NCI-H2171 (cell line): ENCODE measurements around the gene MS4A15.

Experiments used
- DNase-seq: peaks from one replicate; lab custom pipeline; 2025; lab: John Stamatoyannopoulos, UW

The MS4A15 gene

DNA sequence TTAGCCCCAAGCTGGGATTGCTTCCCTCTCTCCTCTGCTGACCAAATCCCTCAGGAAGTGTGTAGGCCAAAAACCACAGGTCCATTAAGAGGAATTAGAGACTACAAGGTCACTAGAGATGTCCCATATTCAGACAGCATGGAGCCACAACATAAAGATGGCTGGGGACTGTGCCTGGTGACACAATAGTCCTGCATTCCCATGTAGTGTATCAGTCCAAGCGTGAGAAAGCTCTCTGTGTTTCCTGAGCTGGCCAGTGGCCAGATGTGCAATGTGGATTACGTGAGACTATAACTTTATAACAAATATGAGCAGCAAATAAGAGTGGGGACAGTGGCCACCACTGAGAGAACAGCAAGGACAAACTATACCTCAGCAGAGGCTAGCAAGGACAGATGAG lies 20.9 kb downstream of the MS4A15 start:
- no peak for DNase-seq

DNA sequence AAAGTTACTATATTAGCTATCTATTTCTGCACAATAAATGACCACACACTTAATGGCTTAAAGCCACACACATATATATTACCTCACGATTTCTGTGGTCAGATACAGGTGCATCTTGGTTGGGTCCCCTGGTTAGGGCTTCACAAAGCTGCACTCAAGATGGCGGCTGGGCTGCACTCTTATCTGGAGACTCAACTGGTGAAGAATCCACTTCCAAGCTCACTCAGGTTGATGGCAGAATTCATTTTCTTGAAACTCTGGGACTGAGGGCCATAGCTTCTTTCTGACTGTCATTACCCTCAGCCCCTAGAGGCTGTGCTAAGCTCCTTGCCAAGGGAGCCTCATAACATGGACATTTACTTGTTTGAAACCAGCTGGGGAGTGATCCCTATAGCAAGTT lies 23.4 kb downstream of the MS4A15 start:
- DNase-seq = no peak

DNA sequence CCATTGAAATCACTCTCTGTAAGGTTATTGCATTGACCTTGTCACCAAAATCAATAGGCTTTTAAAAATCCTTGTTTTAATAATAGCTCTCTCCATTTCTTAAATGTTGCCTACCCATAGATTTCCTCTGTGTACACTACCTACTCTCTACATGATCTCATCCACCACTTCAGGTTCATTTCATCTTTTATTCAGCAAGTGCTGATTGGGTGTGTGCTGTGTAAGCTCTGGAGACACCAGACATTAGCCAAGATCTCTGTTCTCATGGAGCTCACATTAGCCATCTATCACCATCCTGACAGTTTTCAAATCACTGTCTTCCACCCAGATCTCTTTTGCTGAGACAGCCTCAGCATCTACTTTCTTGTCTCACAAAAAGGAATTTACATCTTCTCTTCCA lies 24.1 kb downstream of the MS4A15 start:
- DNase-seq = no peak

DNA sequence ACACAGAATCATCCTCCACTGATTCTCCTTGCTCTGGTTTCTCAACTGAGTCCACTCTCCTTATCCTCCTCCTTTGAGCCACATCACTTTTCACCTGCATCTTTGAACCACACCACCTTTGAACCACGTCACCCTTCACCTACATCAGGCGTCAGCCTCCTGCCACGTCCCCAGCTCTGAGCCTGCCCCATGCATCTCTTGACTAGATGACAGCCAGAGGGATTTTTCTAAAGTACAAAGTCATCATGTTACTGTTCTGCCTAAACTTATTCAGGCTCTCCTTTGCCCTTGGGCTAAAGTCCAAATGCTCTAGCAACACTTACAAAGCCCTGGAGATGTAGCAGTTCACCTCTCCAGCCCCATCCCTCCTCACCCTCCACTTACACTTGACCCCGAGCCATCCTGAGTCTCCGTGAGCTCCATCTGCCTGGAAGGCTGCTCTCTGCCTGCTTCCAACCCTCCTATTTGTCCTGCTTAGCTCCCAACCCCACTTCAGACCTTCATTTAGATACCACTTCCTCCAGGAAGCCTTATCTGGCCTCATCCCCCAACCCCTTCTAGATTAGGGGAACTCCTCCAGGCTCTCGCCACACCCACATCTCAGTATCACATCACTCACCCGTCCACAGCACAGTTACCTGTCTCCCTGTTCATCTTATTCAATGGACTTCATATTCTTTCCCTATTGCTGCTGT lies 24.8 kb downstream of the MS4A15 start:
- DNase-seq = no peak

DNA sequence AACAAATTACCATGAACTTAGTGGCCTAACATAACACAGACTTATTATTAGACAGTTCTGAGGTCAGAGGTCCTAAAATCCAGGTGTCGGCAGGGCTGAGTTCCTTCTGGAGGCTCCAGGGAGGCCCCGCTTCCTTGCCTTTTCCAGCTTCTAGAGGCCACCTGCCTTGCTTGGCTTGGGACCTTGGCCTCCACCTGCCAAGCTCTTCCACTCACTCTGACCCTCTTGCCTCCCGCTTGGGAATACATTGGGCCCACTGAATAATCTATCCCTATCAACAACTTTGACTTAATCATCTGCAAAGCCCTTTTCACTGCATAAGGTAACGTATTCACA lies 25.3 kb downstream of the MS4A15 start:
- no peak for DNase-seq

DNA sequence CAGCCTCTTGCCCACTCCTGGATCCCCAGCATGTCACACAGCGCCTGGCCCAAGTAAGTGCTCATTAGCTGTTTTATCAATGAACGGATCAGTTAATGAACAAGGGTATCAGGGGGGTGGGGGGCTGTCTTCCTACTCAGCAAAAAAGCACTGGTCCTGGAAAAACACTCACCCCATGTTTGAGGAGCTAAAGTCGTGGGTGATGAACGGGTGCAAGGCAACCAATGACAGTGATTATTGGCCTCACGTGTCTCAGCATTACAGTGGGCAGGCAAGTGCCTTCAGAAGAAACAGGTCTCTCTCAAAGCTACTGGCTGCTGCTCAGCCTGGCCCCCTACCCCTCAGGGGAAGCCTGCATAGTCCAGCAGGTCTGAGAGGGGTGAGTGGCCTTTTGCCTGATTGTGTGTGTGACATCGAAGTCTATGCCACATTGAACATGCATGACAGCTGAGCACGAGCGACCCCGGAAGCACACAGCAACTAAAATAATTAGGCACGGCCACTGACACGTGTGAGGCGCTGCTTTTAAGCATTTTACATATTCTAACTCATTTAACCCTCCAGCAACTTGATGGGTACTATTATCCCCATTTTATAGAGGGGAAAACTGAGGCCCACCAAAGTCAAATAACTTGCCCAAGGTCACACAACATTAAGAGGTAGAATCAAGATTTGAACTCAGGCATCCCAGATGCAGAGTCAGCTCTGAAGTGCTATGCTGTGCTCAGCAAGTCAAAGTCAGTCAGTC lies 25.9 kb downstream of the MS4A15 start:
- no peak for DNase-seq

DNA sequence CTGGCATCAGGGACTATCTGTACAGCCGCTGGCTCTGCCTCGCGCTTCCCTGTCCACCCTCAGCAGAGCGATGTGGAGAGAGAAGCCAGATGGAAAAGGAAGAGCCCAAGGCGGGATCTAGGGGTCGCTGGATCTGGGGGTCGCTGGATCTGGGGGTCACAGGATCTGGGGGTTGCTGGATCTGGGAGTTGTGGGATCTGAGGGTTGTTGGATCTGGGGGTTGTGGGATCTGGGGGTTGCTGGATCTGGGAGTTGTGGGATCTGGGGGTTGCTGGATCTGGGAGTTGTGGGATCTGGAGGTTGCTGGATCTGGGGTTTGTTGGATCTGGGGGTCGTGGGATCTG lies 26.4 kb downstream of the MS4A15 start:
- DNase-seq = no peak

DNA sequence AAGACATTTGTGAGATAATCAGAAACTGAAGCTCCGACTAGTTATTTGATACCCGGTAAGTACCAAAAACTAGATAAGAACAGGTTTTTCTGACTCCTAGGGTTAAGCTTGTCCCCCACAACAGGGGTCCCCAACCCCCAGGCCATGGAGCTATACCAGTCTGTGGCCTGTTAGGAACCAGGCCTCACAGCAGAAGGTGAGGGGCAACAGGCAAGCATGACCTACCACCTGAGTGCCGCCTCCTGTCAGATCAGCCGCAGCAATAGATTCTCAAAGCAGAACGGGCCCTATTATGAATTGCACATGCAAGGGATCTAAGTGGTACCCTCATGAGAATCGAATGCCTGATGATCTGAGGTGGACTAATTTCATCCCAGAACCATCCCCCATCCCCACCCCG lies 27.2 kb downstream of the MS4A15 start:
- DNase-seq = no peak

DNA sequence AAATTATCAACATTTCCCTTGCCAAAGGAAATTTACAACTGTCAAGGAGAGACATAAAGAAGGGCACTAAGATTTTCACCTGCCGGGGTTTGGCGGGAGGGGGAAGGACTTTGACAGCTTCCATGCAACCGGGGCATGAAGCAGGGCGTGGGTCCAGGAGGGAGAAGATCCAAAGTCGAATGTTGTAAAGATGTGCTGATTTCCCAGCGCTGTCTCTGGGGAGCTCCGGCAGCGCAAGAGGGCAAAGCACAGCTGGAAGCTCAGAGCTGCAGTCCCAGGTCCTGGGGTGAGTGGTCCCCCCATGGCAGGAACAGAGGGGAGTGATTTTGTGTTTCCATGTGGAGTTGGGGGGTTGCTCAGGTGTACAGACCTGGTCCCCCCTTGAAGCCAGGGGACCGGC lies 28.5 kb downstream of the MS4A15 start, which contains the start of gene MS4A10:
Gene MS4A10, plus strand, starts transcription at position 198 of the 400 bp plus-strand sequence. CDS start 5,003 bp downstream, outside the sequence.
- no peak for DNase-seq

DNA sequence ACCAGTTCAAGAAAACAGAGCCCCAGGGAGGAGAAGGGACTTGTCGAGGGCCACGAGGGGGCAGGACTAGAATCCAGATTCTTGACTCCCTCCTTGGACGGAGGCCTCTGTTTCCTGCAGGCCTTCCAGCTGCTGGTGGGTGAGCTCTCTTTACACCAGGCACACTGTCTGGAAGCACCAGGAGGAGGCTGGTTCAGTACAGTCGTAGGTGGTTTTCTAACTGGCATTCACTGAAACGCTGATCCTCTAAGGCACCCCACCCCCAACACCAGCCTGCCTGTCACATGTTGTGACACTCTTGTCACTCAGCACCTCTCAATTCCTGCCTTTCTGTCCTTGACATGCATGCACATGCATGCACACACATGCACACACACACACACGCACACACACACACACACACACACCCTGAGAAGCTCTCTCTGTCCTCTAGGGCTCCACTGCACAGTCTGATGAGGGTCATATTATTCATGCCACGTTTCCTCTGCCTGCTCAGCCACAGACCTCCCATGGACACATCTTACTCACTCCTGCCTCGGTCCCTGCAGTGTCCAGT lies 29.2 kb downstream of the MS4A15 start:
- DNase-seq = peak; percentile 19

DNA sequence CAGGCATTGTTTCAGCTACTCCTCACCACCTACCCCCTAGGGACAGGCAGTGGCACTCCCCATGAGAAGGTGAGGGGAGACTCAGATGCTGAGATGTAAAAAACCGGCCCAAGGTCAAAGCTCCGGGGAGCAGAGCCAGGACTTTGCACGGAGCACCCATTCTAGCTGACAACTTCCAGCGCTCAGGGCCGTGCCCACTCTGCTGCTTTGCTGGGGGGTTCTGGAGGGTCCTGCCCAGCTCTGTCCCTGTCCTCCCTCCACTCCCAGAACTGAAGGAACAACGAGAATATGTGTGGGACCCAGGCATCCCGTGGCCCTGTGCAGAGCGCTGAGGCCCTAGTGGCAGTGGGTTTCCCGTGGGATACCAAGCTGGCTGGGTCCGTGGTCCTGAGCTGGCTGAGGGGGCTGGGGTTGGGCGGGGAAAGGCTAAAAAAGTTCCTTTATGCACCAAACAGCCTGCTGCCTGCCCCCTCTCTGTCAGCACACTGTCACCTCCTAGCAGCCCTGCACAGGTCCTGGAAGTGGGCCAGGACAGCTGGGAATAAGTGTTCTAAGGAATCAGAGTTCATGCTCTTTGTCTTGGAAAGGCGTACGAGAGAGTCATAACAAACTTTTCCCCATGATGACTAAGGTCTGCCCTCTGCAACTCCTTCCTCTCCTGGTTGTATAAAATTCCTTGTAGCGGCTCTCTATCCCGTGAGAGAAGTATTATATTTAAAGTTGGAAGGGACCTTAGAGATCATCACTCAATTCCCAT lies 30.3 kb downstream of the MS4A15 start:
- peak; percentile 52 for DNase-seq

DNA sequence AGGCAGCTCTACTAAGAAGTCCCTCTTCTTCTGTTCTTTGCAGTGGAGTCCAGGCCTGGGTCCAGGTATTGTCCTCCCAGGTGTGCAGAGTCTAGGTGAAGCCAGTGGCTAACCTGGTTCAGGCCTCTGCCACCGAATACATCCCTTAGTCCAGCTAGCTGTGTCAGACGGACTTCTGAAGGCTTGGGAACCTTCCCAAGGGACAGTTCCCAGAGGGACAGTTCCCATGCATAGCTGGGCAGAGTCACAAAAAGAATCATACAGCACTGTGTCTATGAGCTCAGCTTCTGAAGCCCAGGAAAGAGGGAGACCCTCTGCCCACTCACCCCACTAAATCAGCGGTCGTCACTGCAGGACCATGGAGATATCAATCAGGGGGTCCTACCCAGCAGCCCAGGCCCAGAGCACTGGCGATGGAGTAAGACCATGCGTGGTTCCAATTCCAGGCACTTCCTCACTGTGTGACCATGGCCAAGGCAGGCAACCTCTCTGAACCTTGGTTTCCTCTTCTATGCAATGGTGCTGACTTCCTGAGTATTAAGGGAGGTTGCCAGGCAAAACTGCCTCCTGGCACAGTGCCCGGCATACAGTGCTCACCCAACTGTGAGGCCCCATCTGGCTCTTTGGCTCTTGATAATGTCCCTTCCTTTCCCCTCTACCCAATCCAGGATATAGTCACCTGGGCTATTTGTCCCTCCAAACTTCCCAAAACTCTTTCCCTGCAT lies 31.9 kb downstream of the MS4A15 start:
- DNase-seq = peak; percentile 89

DNA sequence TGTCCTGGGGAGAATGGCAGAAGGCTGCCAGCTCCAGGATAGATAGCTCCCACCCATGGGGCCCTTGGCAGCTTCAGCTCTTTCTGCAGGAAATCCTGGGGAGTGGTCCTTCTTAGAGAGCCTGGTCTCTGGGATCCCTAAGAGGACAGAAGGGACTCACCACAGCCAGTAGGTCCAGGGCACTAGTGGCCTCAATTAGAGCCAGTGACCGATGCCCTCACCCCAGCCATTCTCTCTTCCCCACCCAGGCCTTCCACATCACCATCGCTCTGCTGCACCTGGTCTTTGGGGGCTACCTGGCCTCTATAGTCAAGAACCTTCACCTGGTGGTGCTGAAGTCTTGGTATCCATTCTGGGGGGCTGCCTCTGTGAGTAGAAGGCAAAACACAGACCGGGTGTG lies 34.1 kb downstream of the MS4A15 start:
- no peak for DNase-seq

DNA sequence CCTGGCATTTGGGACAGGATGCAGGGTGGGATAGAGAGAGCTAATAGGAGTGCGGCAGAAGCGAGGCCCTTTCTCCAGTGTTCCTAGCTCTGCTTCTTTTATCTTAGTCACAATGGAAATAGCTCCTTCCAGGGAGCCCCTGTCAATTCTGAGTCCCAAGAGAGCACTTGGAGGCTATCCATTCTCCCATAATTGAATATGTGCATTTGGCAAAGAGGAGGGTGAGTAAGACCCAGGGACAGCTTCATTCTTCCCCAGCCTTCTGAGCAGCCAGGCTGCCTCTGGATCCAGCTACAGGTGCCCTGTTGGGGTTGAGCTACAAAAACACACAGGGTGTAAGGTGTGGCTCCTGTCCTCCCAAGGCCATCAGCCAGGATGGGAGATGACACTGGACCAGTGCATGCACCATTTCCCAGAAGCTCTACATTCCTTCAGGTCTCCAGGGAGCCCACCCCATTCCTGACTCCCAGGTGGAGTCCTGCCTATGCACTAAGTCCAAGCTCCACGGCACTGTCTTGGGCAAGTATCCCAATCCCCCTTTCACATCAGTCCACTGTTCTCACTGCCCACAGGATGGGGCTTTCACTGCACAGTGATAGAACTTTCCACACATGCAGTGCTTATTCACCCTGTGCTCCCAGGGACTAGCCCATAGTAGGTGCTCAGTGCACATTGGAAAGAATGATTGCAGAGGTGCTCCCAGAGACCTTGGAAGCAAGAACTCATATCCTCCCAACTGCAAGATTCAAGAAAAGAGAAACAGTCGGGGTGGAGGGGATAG lies 34.7 kb downstream of the MS4A15 start:
- no peak for DNase-seq

DNA sequence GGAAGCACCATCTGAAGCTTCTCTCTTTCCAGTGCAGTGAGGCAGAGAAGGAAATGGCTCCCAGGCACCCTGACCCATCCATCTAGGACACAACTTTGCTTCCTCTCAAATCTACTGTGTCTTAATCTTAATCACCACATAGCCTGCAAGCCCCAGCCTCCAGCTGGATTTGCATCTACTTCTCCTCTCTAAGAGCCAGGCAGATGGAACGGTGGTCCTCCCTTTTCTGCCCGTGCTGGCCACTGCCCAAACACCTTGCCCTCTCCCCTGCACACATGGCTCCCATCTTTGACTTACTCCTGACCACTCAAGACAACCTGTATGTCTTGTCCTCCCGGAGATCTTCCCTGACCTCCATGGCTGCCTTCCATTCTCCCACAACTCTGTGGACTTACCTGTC lies 35.9 kb downstream of the MS4A15 start:
- DNase-seq = no peak

DNA sequence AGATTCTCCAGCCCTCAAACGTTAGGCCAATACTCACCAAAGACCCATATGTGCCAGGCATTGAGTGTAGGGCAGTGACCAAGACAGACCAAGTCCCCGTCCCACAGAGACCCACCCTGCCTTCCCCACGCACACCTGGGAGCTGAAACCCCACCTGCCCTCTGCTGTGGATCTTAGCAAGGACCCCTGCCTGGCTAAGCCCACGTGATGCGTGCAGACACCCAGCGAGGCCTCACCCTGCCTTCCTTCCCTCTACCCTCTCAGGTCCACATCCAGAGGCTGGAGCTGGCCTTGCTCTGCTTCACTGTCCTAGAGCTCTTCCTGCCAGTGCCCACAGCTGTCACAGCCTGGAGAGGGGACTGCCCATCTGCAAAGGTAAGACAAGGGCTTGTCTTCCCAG lies 38.6 kb downstream of the MS4A15 start:
- DNase-seq = no peak

DNA sequence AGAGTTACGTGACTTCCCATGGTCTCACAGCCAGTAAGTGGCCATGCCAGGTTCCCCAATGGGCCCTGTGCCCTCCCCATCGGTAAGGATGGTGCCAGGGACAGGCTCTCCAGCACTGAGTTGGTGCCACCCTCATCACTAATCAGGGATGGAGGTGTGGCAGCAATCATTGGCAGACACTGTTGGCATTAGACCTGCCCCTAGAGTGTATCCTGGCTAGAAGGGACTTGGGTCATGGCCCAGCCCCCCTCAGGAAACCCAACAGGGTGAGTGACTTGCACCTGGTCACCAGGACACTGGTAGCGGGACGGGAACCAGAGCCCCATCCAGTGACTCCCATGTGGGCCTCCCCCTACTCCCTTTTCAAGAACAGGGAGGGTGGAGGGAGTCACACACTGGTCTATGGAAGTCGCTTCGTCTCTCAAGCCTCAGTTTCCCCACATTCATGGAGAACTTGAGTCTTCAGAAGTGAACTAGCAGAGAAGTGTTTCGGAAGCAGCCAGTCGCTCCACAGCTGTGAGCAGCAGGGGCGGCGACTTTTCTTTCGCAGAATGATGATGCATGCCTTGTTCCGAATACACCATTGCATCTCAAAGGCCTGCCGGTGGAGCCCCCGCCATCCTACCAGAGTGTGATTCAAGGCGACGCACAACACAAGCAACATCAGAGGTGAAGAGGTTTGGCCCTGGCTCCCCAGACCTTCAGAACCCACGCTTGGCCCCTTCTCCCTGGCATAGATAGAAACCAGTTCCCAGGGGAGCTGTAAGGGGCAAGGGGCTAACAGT lies 41.4 kb downstream of the MS4A15 start:
- DNase-seq = no peak

DNA sequence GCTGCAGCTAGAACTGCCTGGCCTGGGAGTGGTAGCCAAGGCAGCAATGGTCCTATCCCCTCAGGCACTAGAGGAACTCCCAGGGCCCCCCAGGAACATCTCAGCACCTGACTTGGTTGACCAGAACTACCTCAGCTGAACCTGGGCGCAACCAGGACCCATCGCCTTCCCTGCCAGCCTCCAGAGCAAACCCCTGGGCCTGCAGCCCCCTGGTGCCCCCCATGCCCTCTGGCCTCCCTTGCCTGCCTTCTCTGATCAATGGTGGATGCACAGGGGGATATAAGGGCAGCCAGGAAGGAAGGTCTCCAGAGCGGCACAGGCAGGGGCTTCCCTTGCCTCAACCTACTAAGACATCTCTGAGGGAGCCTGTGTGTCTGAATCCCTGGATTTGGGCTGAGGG lies 42.0 kb downstream of the MS4A15 start:
- DNase-seq = no peak

DNA sequence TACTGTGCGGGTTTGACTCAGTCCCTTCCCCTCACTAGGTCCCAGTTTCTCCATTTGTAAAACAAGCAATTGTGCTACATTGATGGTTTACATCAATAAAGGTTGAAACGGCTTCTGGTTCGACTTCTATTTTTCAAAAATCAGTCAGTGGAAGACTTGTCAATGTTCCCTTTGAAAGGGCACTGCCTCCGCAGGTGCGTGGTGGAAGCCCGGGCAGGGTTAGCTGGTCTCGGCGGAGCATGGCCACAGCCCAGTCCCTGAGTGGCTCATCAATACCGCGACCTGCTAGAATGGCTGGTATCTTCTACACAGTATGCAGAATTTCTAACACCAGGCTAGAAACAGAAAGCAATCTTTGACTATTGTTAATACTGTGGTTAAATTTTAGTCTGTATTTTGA lies 44.5 kb downstream of the MS4A15 start:
- no peak for DNase-seq

DNA sequence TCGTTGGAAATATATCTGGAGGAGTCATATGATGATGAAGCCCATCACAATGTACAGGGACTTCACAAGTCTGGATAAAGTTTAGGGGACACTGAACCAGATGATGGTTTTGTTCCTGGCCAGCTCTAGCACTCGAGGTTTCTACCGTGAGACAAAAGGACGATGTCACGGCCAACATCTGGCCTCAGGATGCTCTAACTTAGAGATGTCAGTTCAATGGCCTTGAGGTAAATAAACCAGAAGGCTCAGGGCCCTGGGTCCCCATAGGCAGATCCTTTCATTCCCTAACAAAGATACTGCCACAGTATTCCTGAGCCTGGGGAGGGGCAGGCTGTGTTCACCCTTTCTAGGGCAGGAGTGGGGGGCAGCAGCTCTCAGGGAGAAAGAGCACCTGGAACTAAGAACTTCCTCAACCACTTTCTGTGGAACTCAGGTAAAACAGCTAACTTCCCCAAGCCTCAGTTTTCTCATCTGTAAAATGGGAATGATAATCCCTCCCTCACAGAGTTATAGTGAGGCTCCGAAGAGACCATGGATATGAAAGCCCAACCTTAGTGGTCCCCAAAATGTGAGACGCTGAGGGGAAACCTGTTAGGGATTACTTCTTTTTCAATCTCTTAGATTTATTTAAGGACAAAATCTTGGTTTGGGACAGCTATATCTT lies 46.7 kb downstream of the MS4A15 start:
- DNase-seq = no peak
